HG02943 (cell line): ENCODE measurements around the gene RIC3.

Experiments used
- ATAC-seq: cut with Tn5 transposase; IDR thresholded peaks from one replicate; pipeline ENCODE4 v1.9.1; 2021; ENCODE audit warnings: mild to moderate bottlenecking, low read depth, moderate library complexity; ENCODE audit not compliant: unreplicated experiment

RIC3 gene

DNA sequence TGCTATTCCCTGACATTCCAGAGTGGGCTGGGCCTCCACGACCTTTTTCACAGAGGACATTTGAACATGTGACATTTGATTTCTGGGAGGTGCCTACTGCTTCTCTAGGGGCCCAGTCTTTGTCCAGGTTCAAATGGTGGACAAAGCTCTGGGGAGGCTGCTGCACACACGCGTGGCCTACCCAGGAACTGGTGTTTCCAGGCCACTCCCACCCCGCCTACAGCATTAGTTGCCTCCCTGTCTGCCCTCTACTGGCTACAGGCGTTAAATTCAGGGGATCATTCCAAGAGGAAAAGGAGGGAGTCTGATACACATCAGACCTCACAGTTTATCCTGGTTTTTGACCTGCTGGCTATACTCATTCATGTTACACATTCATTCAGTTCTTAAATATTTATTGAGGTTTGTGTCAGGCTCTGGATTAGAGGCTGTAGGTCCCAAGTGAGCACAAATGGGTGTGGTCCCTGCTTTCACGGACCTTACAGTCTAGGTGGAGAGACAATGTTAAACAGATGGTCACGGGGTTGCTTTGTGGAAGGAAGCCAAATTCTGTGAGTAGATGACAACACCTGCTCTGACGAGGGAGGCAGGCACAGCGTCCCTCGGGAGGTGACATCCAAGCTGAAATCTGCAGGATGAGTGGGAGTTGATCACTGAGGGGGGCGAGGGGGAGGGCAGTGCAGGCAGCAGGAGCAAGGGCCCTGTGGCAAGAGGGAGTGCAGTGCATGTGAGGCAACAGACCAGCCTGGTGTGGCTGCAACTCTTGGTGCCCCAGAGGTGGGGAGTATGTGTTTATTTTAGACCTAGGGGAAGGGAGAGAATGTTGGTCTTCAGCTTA lies 76.0 kb downstream of the RIC3 start:
- ATAC-seq: peak; percentile 62

DNA sequence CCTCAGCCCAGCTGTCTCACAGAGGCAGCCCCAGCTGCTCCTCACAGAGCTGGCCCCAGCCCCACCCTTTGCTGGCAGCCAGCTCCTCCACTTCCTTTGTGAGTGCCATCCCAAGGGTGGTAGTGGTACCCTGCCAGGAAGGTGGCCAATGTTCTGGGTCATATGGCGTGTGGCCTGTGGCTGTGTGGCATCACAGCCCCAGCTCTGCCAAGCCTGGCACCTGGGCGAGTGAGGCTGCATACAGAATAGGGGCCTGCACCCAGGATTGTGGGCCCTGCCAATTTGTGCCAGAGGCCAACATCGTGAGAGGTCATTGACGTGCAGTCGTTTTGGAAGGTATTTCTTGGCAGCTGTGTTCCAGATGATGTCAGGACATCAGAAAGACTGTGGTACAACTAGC lies 77.1 kb downstream of the RIC3 start:
- no peak for ATAC-seq

DNA sequence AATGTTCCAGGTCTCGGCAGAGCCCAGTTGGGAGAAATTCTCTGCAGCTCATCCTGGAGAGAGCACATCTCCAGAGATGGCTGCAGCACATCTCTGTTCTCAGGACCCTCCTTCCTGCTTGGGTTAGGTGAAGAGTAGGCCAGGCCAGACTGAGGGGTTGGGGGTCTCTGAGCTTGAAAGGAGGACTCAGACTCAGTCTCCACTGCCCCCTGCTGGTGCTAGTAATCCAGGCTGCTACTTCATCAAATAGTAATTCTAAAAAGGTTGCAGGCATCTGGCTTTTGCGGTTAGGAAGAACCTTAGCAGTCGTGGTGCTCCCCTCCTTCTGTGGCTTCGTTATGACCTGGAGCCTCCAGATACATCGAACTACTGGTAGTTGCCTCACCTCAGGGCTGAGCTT lies 78.1 kb downstream of the RIC3 start:
- ATAC-seq: no peak

DNA sequence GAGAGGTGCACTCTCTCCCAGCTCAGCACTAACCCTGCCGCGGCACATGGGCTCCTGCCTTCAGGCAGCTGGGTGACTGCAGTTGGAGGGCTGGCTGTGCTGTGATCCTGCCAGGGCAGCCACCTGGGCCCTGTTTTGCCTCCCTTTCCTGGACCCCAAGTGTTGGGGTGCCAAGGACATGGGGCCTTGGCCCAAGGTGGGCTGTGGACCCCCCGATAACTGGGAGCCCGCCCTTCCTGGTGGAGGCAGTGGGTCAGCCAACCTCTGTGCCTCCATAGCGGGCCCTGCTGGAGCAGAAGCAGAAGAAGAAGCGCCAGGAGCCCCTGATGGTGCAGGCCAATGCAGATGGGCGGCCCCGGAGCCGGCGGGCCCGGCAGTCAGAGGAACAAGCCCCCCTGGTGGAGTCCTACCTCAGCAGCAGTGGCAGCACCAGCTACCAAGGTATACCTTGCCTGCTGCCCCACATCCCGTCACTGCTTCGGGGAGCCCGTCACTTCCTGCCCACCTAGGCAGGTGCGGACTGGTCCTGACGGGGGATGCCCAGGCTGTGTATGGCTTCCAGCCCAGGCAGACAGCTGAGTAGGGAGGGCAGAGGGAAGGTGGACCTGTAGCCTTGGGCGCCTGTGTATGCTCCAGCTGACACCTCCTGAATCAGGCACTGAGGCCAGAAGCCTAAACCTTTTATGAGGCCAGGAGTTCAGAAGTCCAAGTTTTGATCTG lies 78.9 kb downstream of the RIC3 start:
- no peak for ATAC-seq

DNA sequence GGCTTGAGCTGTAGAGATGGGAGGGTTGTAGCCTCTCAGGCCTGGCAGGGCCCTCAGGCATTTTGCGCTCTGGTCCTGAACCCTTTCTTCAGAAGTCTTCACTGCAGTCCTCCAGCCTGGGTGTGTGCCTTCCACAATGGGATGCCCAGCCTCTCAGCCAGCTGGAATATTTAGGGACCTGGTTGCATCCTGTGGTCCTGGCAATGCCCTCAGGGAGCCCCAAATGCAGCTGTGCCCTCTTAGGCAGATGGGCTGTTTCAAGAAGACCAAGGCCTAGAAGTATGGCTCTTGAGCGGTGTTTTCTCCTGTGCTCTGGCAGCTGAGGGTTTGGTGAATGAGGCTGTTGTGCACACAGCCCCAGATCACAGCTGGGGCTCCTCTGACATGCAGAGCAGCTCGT lies 81.1 kb downstream of the RIC3 start:
- ATAC-seq: no peak

DNA sequence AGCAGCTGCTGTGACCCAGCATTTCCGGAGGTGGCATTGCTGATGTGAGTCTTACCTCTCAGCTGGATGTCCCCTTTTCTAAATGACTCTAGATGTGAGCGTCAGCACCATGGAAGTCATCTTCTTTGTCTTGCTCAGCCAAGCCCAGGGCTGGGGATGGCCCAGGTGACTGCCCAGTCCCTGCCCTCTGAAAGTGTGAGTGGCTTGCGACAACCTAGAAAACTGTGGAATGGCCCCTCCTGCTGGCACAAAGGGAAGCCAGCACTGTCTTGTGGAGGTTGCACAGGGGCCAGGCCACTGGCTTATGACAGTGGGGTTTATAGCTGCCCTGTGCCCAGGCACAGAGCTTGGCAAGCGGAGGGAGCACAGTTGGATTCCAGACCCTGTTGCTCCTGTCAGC lies 81.6 kb downstream of the RIC3 start:
- no peak for ATAC-seq

DNA sequence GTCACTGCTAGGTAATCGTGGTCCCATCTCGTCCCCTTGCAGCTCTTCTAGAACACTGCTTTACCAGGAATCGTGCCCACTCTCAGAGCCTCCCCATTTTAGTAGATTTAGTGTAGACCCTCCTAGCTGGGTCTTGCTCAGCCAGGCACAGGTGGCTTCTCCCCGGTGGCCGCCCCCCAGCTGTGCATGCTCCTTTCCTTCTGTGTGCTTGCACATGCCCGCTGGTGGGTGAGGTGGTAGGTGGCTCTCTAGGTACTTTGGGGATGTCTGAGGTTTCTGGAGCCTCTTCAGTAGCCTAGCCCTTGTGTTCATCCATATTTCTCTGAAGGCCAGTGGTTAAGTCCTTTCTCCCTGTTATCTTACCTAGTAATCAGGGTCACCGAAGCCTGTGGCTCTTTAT lies 82.3 kb downstream of the RIC3 start:
- ATAC-seq: no peak

DNA sequence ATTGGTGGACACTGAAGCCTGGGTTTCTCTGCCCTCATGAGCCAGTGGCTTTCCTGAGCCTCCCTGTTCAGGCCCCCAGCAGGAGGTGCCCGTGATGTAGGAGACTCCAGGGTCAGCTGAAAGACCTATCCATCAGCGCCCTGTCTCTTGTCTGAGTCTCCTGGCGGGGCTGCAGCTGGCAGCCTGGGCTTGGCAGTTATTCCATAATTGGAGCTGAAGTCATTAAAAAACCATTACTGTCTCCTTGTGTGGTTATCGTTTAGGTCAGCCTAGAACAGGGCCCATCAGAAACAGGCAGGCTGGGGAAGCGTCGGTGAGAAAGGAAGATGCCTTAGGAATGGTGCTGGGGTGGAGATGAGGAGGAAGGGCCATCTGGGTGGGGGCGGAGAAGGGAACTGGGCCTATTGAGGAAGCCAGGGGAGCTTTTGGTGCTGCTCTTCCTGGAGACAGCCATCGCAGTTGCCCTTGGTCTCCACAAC lies 82.8 kb downstream of the RIC3 start:
- ATAC-seq: no peak

DNA sequence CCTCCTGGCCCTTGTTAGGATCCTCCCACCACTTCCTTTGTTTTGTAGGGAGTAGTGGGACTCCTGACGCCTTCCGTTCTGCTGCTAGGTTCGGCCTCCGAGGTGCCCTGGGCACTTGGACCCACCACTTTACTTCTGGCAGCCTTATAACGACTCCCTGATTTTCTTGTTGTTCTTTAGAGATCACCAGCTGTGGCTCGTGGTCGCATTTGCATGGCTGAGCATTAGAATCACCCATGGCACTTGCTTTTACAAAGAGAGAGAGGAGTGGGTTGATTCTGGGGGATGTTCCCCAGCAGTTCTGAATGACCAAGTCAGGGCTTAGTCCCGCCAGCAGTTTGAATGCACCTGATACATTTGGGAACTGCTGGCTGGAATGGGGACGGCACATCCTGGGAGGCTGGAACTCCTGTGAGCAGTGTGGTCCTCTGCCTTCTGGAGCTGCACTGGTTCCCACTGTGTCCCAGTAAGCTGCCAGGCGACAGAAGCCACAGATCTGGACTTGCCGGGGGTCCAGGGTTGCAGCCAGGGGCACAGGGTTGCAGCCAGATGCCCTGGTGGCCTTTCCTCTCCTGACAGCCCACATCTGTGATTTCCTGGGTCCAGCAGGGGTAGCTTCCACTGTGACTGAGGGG lies 83.7 kb downstream of the RIC3 start:
- ATAC-seq: no peak

DNA sequence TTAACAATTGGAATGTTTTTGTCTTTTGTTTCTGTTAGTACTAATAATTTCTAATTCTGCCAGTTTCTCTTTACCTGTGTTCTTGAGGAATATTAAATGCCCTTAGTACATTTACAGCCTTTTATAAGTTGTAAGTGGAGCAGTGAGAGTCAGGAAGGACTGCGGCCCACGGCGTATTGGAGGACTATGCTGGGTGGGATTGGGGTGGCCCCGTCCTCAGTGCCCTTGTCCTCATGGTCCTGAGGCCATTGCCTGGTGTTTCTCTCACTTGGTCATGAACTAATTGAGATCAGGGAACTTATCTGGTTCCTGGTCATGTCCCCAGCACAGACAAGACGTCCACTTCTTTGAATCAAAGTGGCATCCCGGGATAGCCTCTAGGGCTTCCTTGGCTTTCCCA lies 84.5 kb downstream of the RIC3 start:
- ATAC-seq: no peak

DNA sequence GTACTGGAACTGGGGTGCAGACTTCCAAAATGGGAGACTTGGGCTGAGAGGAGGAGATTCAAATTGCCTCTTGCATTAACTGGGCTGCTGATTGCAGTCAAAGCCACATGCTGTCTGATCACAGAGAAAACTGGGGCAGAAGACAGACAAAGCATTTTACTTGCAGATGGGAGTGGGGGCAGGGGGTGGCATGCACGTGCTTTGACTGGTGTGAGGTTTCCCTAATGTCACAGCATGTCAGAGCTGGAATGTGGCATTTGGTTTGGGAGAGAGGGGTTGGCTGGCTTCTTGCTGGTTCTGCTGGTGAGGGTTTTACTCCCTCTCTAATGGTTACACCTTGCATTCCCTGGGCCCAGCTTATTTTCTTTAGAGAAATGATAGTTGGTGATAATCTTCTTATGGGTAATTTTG lies 84.9 kb downstream of the RIC3 start:
- no peak for ATAC-seq

DNA sequence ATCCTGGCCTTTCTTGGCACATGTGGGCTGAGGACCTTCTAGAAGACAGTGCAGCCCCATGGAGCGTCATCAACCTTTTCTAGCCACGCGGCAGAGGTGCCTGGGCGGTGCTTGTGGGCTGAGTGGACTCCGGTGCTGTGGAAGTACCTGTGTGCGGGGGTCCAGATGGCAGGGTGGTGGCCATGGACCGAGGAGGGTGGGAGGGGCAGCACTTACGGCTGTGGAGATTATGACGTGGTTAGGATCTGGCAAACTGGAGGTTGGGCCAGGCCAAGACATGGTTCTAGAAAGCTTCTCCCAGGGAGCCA lies 85.8 kb downstream of the RIC3 start:
- ATAC-seq: no peak

DNA sequence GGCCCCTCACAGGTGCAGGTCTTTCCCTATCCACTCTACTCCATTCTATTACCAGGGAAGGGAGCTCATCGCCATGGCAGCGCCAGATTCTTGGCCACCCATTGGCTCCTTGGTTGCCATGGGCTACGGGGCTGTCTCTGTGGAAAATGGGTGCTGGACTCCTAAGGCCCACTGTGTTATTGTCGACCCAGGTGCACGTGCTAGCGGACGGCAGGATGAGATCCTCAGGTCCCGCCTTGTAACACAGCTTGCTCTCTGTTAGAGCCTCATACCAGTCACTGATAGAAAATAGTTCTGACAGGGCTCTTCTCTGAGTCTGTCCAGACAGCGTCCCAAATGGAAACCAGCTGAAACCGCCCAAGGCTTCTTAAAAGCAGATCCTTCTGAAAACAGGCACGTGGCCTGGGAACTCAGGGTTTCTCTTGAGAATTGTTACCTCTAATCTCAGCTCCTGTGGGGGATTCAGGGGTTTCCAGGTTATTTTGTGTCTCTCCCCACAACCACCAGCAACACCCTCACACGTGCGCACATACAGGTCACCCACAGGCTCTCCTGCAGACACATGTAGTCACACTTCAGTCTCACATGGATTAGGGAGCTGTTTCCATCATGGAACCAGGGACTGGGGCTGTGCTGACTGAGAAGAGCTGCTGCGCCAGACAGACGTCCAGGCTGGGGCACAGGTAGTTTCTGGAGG lies 86.3 kb downstream of the RIC3 start:
- ATAC-seq: no peak

DNA sequence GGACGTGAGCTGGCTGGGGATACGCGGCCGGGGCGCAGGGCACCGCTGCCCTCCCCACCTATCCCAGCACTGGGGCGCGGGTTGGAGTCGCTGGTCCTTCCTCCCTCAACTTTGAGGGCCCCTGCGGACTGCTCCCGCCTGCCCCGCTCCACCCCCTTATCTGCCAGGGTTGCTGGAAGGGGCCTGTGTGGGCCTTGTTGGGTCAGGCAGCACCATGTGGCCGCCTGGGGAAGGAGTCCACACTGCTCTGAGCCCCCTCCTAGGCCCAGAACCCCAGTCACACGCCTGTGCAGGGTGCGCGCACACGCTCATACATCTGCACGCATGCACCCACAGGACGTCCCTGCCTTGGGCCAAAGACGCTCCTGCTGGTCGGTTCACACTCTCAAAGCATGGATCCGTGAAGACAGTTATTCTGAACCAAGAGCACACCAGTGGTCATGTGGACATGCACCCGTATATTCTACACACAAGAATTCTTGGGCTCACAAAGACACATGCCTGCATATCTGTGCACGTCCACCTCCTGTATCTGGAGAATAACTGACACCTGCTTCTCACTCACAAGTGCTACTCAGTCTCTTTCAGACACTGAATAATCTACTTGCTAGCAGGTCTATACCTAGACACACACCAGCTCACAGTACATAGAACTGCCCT lies 87.1 kb downstream of the RIC3 start:
- ATAC-seq: no peak

DNA sequence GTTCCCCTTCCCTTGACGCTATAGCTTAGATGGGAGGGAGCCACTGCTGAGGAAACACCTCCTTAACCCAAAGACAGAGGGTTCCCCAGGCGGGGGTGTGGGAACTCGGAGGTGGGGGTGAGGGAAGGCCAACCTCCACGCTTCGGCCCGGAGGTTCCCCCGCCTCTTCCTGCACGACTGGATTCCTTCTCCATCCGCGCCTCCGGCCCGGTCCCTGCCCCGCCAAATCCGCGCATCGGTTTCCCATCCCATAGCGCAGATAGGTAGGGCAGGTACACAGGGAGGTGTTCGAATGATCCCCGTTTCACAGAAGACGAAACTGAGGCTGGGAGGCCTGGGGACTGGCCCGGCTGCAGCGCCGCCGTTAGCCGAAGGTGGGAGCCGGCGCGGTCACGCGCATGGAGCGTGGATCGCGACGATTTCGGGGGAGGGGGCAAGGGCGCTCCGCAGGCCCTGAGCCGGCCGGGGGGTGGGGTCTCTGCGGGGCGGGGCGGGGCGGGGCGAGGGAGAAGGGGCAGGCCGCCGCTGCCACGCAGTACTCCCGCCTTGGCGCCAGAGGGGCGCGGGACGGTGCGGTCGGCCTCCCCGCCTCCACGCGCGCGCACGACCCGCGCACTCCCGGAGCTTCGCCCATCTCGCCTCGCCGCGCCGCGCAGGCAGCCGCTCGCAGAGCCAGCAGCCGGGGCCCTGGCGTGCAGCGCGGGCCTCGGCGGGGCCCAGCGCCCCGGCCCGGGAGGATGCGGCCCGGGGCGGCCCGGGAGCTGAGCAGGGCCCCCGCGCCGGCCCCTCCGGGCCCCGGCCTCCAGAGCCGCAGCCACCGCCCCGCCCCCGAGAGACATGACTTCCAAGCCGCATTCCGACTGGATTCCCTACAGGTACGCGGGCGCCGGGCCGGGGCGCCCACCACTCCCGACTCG lies 87.9 kb downstream of the RIC3 start, which contains the start of gene TUB:
Gene TUB, plus strand, starts transcription at position 538 of the 917 bp plus-strand sequence. Its CDS starts 300 bp downstream, at position 838.
- ATAC-seq: no peak

DNA sequence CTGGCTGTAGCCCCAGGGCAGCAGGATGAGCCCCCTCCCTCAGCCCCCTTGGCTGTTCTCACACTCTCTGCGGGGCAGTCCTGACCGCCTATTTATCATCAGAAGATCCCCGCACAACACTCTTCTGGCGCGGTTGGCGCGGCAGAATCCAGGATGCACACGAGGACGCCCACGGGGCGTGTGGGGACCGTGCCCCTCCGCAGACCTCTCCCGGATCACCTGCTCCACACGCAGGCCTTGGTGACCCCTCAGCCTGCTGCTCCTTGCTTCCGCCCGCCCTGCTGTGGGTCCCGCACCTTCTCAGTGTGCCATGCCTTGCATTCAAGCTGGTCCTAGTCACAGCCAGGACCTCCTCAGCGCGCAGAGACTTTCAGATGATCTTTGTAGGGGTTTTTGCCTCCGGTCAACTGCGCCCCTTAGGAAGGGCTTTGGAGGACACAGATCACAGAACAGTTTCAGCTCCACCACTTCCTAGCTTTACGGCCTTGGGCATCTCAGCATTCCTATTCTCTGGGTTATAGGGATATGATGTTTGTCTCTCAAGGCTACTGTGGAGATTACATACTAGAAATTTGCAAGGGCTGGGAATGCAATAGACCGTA lies 88.7 kb downstream of the RIC3 start:
- ATAC-seq: no peak

DNA sequence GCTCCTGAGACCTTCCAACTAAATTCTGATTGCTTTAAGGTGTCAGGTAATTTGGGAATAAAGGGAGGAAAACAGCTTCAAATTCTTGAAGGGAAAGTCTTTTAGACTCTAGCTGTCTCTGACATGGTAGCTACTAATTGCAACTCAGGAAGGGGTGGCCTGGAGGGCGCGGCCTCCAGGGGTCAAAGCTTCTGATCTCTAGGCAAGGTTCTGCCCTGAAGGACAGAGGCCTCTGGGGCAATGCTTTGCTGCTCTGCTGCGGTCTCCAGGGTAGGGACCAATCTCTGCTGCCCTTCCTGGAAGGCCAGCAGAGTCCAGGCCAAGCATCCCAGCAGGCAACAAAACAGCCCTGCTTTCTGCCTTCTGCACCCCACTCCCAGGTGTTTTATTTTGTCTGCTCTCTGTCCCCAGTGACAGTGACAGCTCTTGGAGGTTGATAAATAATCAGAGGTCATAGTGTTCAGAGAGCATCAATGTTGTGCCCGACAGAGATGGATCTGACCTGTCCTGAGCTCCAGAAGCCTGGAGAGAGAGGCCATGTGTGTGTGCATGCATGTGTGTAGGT lies 89.6 kb downstream of the RIC3 start:
- ATAC-seq: no peak

DNA sequence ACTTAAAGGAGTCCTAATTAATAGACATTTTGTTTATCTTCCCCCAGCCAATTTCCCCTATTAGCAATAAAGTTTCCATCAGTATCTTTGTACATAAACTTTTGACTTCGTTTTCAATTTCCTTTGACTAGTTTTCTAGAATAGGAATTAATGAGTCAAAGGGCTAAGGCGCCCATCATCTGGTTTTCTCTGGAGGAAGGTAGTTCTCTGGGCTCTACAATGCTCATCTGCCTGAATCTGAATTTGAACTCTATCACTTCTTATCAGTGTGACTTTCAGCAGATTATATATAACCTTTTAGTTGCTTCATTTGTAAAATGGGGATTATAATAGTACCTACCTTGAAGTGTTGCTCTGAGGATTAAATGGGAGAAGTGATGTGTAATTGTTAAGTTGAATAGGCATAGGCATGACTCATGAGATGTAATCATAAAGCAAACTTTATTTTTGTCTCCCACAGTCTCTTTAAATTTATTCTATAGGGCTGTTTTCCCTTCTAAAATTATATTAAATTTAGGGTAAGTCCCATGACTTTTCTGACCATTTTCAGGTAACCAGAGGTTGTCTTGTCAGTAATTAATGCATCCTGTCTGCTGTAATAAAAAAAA lies 93.6 kb downstream of the RIC3 start:
- no peak for ATAC-seq
